GM12874 (cell line): ENCODE results near the gene BCAS1.

Experiments used
- TF ChIP-seq, protein P1 (sequence below): IDR thresholded peaks from 2 replicates; pipeline ENCODE4 v1.5.1; 2011; ENCODE audit warnings: low read depth, mild to moderate bottlenecking, control low read depth, low read length, moderate library complexity; ENCODE audit not compliant: insufficient read depth

BCAS1 gene

DNA sequence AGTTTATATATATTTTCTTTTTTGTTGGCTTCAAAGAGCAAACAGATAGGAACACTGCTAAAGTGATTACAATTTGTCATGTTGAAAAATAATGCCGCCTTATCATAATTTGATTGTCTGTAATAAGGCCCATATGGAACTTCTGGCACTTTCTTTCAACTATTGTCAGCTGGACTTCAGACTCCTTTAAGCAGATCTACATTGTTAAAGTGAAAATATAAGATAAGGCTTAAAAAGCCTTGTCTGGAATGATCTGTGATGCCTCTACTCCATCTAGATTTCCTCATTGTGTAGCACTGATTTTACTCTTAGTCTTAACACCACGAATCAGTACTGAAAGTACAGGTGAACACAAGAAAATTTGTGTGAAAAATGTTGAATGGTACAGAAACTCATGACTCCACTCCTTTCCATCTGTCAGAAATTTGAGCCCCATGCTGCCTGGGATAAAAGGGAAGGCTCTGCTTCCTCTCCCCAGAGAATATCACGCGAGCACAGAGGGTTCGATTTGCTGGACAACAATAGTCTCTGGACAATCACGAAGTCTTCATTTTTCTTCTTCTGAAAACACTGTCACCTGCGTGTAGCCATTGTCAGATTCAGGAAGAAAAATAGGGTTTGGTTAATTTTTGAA, 56.0 kb downstream of the BCAS1 start:
- TF ChIP-seq, protein P1, sequence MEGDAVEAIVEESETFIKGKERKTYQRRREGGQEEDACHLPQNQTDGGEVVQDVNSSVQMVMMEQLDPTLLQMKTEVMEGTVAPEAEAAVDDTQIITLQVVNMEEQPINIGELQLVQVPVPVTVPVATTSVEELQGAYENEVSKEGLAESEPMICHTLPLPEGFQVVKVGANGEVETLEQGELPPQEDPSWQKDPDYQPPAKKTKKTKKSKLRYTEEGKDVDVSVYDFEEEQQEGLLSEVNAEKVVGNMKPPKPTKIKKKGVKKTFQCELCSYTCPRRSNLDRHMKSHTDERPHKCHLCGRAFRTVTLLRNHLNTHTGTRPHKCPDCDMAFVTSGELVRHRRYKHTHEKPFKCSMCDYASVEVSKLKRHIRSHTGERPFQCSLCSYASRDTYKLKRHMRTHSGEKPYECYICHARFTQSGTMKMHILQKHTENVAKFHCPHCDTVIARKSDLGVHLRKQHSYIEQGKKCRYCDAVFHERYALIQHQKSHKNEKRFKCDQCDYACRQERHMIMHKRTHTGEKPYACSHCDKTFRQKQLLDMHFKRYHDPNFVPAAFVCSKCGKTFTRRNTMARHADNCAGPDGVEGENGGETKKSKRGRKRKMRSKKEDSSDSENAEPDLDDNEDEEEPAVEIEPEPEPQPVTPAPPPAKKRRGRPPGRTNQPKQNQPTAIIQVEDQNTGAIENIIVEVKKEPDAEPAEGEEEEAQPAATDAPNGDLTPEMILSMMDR = no peak

DNA sequence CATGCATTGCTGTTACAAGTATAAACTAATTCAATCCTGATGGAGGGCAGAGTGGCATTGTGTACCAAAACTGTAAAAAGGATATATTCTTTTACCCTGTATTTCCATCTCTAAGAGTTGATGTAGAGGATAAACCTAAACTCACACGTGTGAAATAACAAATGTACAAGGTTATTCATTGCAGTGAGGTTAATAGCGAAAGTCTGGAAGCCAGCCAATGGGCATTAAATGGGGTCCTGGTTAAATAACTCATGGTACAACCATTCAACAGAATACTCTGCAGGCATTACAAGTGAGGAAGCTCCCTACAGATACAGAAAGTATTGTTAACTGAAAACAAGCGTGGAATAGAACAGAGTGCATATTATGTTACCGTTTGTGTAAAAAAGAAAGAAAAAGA, 56.9 kb downstream of the BCAS1 start:
- TF ChIP-seq, protein P1 = no peak

DNA sequence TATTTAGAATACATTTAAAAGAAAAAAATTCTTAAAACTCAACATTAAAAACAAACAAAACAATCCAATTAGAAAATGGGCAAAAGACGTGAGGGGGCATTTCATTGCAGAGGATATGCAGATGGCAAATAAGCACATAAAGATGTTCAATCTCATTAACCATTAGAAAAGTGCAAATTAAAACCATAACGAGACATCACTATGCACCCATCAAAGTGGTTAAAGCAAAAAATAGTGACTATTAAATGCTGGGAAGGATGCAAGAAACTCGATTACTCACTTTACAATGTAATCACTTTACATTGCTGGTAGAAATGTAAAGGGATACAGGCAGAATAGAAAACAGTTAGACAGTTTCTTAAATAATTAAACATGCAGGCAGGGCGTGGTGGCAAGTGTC, 59.0 kb downstream of the BCAS1 start:
- TF ChIP-seq, protein P1 = no peak

DNA sequence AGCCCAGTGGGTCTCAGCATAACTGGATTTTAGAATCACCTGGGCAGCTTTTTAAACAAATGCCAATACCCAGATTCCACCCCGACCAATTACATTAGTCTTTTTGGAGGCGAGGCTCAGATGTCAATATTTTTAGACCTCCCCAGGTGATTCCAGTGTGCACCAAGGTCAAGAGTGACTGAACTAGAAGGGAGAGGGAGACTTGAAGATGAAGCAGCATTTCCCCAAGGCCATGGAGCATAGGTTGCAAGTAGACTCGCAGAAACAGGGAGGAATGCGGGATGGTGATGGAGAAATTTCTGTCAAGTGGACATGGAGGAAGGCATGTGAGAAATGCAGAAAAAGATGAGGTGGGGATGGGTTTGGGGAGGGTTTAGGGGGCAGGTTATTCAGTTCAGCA, 64.9 kb downstream of the BCAS1 start:
- TF ChIP-seq, protein P1 = no peak

DNA sequence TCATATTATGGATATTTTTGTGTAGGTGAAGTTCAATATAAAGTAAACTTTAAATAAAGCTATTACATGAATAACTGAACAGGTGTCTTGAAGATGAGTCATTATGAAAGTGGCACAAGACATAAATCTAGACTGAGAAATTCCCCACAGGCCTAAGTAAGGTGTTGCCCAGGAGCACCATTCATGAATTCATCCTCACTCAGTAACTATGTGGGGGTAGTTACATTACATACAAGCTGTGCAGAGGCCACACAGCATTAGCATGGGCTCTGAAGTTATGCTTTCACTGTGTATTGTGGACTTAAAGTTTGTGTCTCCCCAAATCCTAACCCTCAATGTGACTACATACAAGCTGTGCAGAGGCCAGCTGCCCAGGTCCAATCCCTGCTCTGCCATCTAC, 65.9 kb downstream of the BCAS1 start:
- TF ChIP-seq, protein P1 = no peak

DNA sequence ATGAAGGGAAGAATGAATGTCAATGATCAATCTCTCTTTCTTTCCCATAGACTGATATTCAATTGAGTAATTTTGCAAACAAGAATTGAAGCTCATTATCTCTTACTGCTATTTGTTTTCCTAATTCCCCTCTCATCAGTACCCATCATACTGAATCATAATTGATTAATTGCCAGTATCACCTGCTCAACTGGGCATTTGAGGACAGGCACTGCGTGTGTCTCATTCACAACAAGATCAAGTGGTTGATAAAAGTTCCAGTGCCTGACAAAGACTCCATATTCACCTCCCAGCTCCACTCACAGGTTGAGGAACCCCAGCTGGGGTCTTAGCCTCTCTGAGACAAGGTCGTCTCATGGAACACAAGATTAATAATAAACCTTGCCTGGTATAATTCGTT, 67.7 kb downstream of the BCAS1 start:
- TF ChIP-seq, protein P1 = no peak

DNA sequence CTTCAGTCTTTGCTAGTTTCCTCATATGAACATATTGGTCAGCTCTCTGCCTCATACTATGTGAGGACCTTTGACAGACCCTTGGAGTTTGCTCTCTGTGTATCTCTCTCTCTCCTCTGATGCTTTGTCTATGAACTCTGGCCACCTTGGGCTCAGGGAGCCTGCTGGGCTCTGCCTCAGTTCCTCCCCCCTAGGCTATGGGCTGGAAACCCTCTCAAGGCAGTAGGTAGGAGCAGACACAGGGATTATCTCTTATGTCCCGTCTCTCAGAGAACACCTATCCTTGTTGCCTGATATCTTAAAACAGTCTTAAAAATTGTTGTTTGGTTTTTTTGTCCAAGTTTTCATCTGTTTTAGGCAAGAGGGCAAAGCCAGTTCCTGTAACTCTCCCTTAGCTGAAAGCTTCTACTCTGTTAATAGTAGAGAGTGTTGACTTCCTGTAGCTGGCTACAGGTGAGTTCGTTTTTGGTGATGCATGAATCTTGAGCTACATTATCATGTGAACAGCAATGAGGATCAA, 68.3 kb downstream of the BCAS1 start:
- TF ChIP-seq, protein P1 = no peak
